Testis (tissue), 3 donors: Measurements from ENCODE around the gene RELL2. TPM values are rescaled to one million over a fixed set of nuclear protein-coding genes. Genes with fewer than 3 reads are reported as not detected.

Source experiments
- DNase-seq: peaks from one replicate; pipeline ENCODE4 v3.0.0-alpha.2; 2019
- H3K27ac ChIP-seq, 2 donors: fragments of 200-600 bp; sonication (generic); one replicate each; pipeline ENCODE4 v1.5.1; 2019
- H3K27me3 ChIP-seq: fragments of 200-600 bp; sonication (generic); one replicate; pipeline ENCODE4 v1.5.1; 2019
- H3K36me3 ChIP-seq: fragments of 200-600 bp; sonication (generic); one replicate; pipeline ENCODE4 v1.5.1; 2017; ENCODE audit warnings: low read depth; ENCODE audit errors: missing control alignments
- H3K4me1 ChIP-seq: fragments of 200-600 bp; sonication (generic); one replicate; pipeline ENCODE4 v1.5.1; 2019
- H3K4me3 ChIP-seq, 2 donors: fragments of 200-600 bp; sonication (generic); one replicate each; pipeline ENCODE4 v1.5.1; 2017 to 2019
- H3K9me3 ChIP-seq: fragments of 200-600 bp; sonication (generic); one replicate; pipeline ENCODE4 v1.5.1; 2017
- POLR2A ChIP-seq: fragments of 450-650 bp; IDR thresholded peaks from one replicate; pipeline ENCODE4 v1.6.1; 2017; ENCODE audit warnings: antibody characterized with exemption, mild to moderate bottlenecking, moderate library complexity
- WGBS, 2 donors: methylation state at CpG; one replicate each; pipeline ENCODE4 v1.1.5; 2018; 5-methylcytosine and 5-hydroxymethylcytosine counted together
- intact Hi-C: fragments of 100-400 bp; cut with DNase I; formaldehyde crosslinking; loops from one replicate; pipeline ENCODE4 v1.15.1; 2023; ENCODE audit warnings: low total_unique reads
- polyA plus RNA-seq: library from polyadenylated mRNA; stranded (reverse); fragments of 350-450 nt; fragmentation: Illumina TruSeq; extraction: RNeasy Lipid Tissue Mini Kit (QIAGEN cat#74804); gene quantifications from one replicate; pipeline ENCODE4 v1.2.3, GENCODE V29; 2014; ENCODE audit warnings: low read depth, low replicate concordance; ENCODE audit not compliant: insufficient read depth
- total RNA-seq, 2 donors: library from RNA; depleted of rRNA; stranded (reverse); fragments of >200 nt; gene quantifications; one replicate each; pipeline ENCODE4 v1.2.3, GENCODE V29; 2016
- TF ChIP-seq, protein P1 (sequence below), 3 experiments: fragments of 450-650 bp in 2 of 3; fragments of 200-600 bp in 1 of 3; sonication (generic) in 1 of 3; IDR thresholded peaks; one replicate each; pipeline ENCODE4 v1.5.1; 2016 to 2019; ENCODE audit warnings: antibody characterized with exemption in 3 of 3, mild to moderate bottlenecking in 2 of 3, moderate library complexity in 1 of 3

The RELL2 gene
- total and polyA plus RNA-seq, 3 donors from 2014 or later, result 8.6 to 17.0 (median 11.3) TPM

DNA sequence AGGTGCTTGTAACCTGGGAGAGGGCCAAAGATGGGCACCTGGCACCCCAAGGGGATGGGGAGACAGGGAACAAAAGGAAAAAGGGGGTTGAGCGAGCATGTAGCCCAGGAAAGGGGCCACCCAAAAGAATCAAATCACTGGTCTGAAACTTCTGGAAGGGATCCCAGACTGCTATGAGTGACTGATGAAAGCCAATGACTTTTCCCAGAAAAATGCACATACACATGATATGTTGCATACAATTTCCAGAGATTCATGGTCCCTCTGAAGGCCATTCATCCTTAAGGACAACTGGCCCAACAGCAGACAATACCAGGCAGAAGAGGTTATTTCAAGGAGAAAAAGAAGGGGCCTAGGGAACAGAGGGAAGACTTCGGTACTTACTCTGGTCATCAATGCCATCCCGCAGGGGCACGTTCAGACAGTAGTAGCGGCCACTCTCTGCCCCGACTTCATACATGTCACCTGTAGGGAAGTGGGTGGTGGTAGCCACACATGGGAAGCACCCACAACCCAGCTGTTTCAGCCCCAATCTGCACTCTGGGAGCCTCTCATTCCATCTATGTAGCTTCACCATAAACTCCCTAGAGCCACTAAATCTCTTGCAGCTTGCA is 8.5 kb upstream of the RELL2 start:
- H3K36me3 ChIP-seq, result no peaks in the 10 kb centered on the region
- no peaks in the 10 kb centered on the region for H3K9me3 ChIP-seq
- H3K27me3 ChIP-seq, result no peaks in the 10 kb centered on the region
- no peak for DNase-seq
- H3K4me3 ChIP-seq, result no peak overlapping the region
- intact Hi-C loops, result no loop called here
- H3K27ac ChIP-seq, result no peak overlapping the region
- WGBS, 2 donors, result 94 to 96% methylated on average over 6 of the region's 6 CpGs
- TF ChIP-seq POLR2A, result no peak
- TF ChIP-seq, protein P1, sequence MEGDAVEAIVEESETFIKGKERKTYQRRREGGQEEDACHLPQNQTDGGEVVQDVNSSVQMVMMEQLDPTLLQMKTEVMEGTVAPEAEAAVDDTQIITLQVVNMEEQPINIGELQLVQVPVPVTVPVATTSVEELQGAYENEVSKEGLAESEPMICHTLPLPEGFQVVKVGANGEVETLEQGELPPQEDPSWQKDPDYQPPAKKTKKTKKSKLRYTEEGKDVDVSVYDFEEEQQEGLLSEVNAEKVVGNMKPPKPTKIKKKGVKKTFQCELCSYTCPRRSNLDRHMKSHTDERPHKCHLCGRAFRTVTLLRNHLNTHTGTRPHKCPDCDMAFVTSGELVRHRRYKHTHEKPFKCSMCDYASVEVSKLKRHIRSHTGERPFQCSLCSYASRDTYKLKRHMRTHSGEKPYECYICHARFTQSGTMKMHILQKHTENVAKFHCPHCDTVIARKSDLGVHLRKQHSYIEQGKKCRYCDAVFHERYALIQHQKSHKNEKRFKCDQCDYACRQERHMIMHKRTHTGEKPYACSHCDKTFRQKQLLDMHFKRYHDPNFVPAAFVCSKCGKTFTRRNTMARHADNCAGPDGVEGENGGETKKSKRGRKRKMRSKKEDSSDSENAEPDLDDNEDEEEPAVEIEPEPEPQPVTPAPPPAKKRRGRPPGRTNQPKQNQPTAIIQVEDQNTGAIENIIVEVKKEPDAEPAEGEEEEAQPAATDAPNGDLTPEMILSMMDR (IDR thresholded peaks at IDR 0.05), result no peak
- H3K4me1 ChIP-seq, result no peaks in the 10 kb centered on the region

- DNase-seq, result no peak
- TF ChIP-seq, protein P1 (IDR thresholded peaks at IDR 0.05), result no peak
- TF ChIP-seq POLR2A, result no peak
- H3K9me3 ChIP-seq, result no peaks in the 10 kb centered on the region
- 93 to 94% methylated on average over 5 of the region's 5 CpGs for WGBS, 2 donors
- no peak overlapping the region for H3K4me3 ChIP-seq
- H3K4me1 ChIP-seq, result peaks cover under 1% of the 10 kb centered on the region
- no peak overlapping the region for H3K27ac ChIP-seq
- intact Hi-C loops, result no loop called here
- H3K27me3 ChIP-seq, result no peaks in the 10 kb centered on the region
- H3K36me3 ChIP-seq, result no peaks in the 10 kb centered on the region
Observed at GRCh38 chr5:141630570-141631140, 6.1 kb upstream of the RELL2 start.

GRCh38 chr5:141632650-141633049 is 4.1 kb upstream of the RELL2 start:
- no peak overlapping the region for H3K4me3 ChIP-seq
- no peaks in the 10 kb centered on the region for H3K27me3 ChIP-seq
- intact Hi-C loops, result no loop called here
- H3K27ac ChIP-seq, result no peak overlapping the region
- no peaks in the 10 kb centered on the region for H3K9me3 ChIP-seq
- no peak for TF ChIP-seq POLR2A
- TF ChIP-seq, protein P1 (IDR thresholded peaks at IDR 0.05), result no peak
- WGBS, 2 donors, result 93 to 96% methylated on average over 2 of the region's 2 CpGs
- H3K4me1 ChIP-seq, result peaks cover 7% of the 10 kb centered on the region
- no peaks in the 10 kb centered on the region for H3K36me3 ChIP-seq
- DNase-seq, result no peak

DNA sequence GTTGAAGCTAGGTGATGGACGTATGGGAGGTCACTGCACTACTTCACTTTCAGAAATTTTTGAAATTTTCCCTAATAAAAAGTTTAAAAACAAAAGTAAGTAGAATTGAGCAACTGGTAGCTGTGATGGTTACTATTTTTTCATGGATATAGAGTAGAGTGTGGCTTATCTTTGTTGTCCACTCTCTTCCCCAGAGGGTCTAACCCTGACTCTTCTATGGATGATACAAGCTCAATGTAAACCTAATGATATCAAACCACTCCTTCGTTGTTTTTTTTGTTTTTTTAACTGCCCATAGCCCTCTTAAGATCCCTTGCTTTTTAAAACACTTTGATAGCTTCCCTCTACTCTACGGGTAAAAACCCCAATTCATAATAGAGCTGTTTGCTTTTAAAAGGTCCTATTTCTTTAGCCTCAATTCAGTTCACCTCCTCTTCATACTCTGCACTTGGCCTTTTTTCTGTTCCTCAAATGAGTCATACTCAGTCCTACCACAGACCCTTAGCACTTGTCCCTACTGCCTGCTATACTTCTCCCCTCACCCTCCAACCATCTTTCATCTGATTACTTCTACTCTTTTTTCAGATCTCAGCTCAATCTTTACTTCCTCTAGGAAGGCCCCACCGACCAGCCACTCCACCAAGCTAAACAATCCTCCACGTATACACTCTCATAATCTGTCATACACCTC is 2.8 kb upstream of the RELL2 start:
- Histone ChIP-seq H3K27me3 (no peaks in the 10 kb centered on the region), H3K4me3 (no peak overlapping the region), H3K9me3 (no peaks in the 10 kb centered on the region), H3K36me3 (no peaks in the 10 kb centered on the region), H3K4me1 (peaks cover 10% of the 10 kb centered on the region), H3K27ac (no peak overlapping the region)
- DNase-seq, result no peak
- TF ChIP-seq, protein P1 (IDR thresholded peaks at IDR 0.05), result no peak
- no peak for TF ChIP-seq POLR2A
- 84 to 92% methylated on average over 5 of the region's 5 CpGs for WGBS, 2 donors
- intact Hi-C loops, result no loop called here
